Measurements from ENCODE around the gene MANSC4. TPM values are rescaled to one million over a fixed set of nuclear protein-coding genes. Genes with fewer than 3 reads are reported as not detected.
"Not testable (repeated sequence)": the region's sequence is repeated elsewhere in the genome, so short reads cannot be mapped to it uniquely, and the experiment has no call there.

The MANSC4 gene
- total RNA-seq, 1 donor from 2014 or later: not detected

GRCh38 chr12:27751386-27752047 is 28.5 kb downstream of the MANSC4 start:
- TF ChIP-seq CTCF (IDR thresholded peaks at IDR 0.05; ENCODE audit: insufficient read depth, low read length, poor library complexity, severe bottlenecking): no peak
- Histone ChIP-seq H3K4me3 (ENCODE audit: low read depth, low read length) (no peak overlapping the region), H3K36me3 (ENCODE audit: control insufficient read depth, insufficient read depth, low read length) (no peaks in the 10 kb centered on the region), H3K27me3 (ENCODE audit: control insufficient read depth, insufficient read depth, low read length) (no peaks in the 10 kb centered on the region)
- DNase-seq (ENCODE audit: low read depth): no peak

- H3K4me3 ChIP-seq (ENCODE audit: low read depth, low read length): no peak overlapping the region
These were observed 32.8 kb downstream of the MANSC4 start for GRCh38 chr12:27747111-27747820.

GRCh38 chr12:27745734-27746133 is 34.3 kb downstream of the MANSC4 start:
- H3K4me3 ChIP-seq (ENCODE audit: low read depth, low read length); H3K36me3 ChIP-seq (ENCODE audit: control insufficient read depth, insufficient read depth, low read length); DNase-seq (ENCODE audit: low read depth); H3K27me3 ChIP-seq (ENCODE audit: control insufficient read depth, insufficient read depth, low read length): not testable (repeated sequence)

More at GRCh38 chr12:27747111-27747820, 32.8 kb downstream of the MANSC4 start:
- Histone ChIP-seq H3K36me3 (ENCODE audit: control insufficient read depth, insufficient read depth, low read length) (no peaks in the 10 kb centered on the region), H3K27me3 (ENCODE audit: control insufficient read depth, insufficient read depth, low read length) (no peaks in the 10 kb centered on the region)
- no peak for DNase-seq (ENCODE audit: low read depth)
- TF ChIP-seq CTCF (IDR thresholded peaks at IDR 0.05; ENCODE audit: insufficient read depth, low read length, poor library complexity, severe bottlenecking): no peak

- no peak for TF ChIP-seq CTCF (IDR thresholded peaks at IDR 0.05; ENCODE audit: insufficient read depth, low read length, poor library complexity, severe bottlenecking)
- DNase-seq (ENCODE audit: low read depth): no peak
- Histone ChIP-seq H3K27me3 (ENCODE audit: control insufficient read depth, insufficient read depth, low read length) (no peaks in the 10 kb centered on the region), H3K4me3 (ENCODE audit: low read depth, low read length) (no peak overlapping the region), H3K36me3 (ENCODE audit: control insufficient read depth, insufficient read depth, low read length) (no peaks in the 10 kb centered on the region)
These were observed 36.4 kb downstream of the MANSC4 start for GRCh38 chr12:27743601-27744000.

- DNase-seq (ENCODE audit: low read depth): not testable (repeated sequence)
These were observed 45.7 kb downstream of the MANSC4 start for GRCh38 chr12:27734321-27734720.

GRCh38 chr12:27733791-27734190 is 46.2 kb downstream of the MANSC4 start:
- TF ChIP-seq CTCF (IDR thresholded peaks at IDR 0.05; ENCODE audit: insufficient read depth, low read length, poor library complexity, severe bottlenecking): no peak
- Histone ChIP-seq H3K36me3 (ENCODE audit: control insufficient read depth, insufficient read depth, low read length) (no peaks in the 10 kb centered on the region), H3K27me3 (ENCODE audit: control insufficient read depth, insufficient read depth, low read length) (no peaks in the 10 kb centered on the region), H3K4me3 (ENCODE audit: low read depth, low read length) (no peak overlapping the region)
- DNase-seq (ENCODE audit: low read depth): no peak

More at GRCh38 chr12:27734321-27734720, 45.7 kb downstream of the MANSC4 start:
- H3K4me3 ChIP-seq (ENCODE audit: low read depth, low read length); H3K36me3 ChIP-seq (ENCODE audit: control insufficient read depth, insufficient read depth, low read length); H3K27me3 ChIP-seq (ENCODE audit: control insufficient read depth, insufficient read depth, low read length): not testable (repeated sequence)

Measured in kidney epithelial cell (primary cell).